ENCODE data around the gene RYK.
"Not testable (repeated sequence)": the region's sequence is repeated elsewhere in the genome, so short reads cannot be mapped to it uniquely, and the experiment has no call there.

Gene RYK

GRCh38 chr3:134250717-134251220, at the start of gene RYK:
Gene RYK, minus strand, starts transcription at chr3:134250859. Its CDS starts 205 bp downstream, at chr3:134250654.
- DNase-seq, result peak; percentile 74 to 90 (median 82)

GRCh38 chr3:134299888-134300206, 49.2 kb upstream of the RYK start:
- no peak for DNase-seq

- no peak for DNase-seq
These were observed 48.7 kb upstream of the RYK start for GRCh38 chr3:134299185-134299887.

- DNase-seq, result no peak
These were observed 47.6 kb upstream of the RYK start for GRCh38 chr3:134298249-134298648.

GRCh38 chr3:134296616-134297015, 46.0 kb upstream of the RYK start:
- no peak for DNase-seq

- DNase-seq, result no peak
These were observed 45.3 kb upstream of the RYK start for GRCh38 chr3:134295930-134296329.

GRCh38 chr3:134294302-134295280, 43.9 kb upstream of the RYK start:
- DNase-seq, result no peak

- no peak for DNase-seq
These were observed 40.9 kb upstream of the RYK start for GRCh38 chr3:134291319-134292254.

GRCh38 chr3:134287512-134287911, 36.9 kb upstream of the RYK start:
- peak in 2 of 3 donors; percentile 20 to 23 for DNase-seq

GRCh38 chr3:134284438-134284837, 33.8 kb upstream of the RYK start:
- no peak for DNase-seq

GRCh38 chr3:134282659-134283047, 32.0 kb upstream of the RYK start:
- no peak for DNase-seq

GRCh38 chr3:134281912-134282658, 31.4 kb upstream of the RYK start:
- DNase-seq, result no peak

- no peak for DNase-seq
These were observed 28.8 kb upstream of the RYK start for GRCh38 chr3:134279466-134279865.

- DNase-seq, result no peak
These were observed 26.5 kb upstream of the RYK start for GRCh38 chr3:134277066-134277660.

GRCh38 chr3:134276086-134276485, 25.4 kb upstream of the RYK start:
- peak in 2 of 3 donors; percentile 4 to 38 for DNase-seq

- DNase-seq, result not testable (repeated sequence)
These were observed 24.5 kb upstream of the RYK start for GRCh38 chr3:134275110-134275509.

- no peak for DNase-seq
These were observed 23.9 kb upstream of the RYK start for GRCh38 chr3:134274571-134274970.

- DNase-seq, result no peak
These were observed 17.3 kb upstream of the RYK start for GRCh38 chr3:134267996-134268395.

- DNase-seq, result no peak
These were observed 10.3 kb upstream of the RYK start for GRCh38 chr3:134260987-134261386.

- DNase-seq, result peak in 1 of 3 donors; percentile 5
These were observed 8.2 kb upstream of the RYK start for GRCh38 chr3:134258761-134259347.

GRCh38 chr3:134255404-134255803, 4.7 kb upstream of the RYK start:
- peak; percentile 35 to 59 (median 58) for DNase-seq

All from suppressor macrophage treated with lipopolysaccharide for 1 hour (primary cell).